RWPE1 (cell line): ENCODE measurements around the gene STK33.
A peak's percentile ranks its signal among the peaks of the same experiment; 100 is the strongest.

Experiments used
- CTCF ChIA-PET: fragments of 350-600 bp; sonication (Branson Sonifier 250); formaldehyde crosslinking; extraction: SDS; loops from one replicate; lab custom pipeline; 2021; lab: Yijun Ruan, JAX
- POLR2A ChIA-PET: fragments of 400-600 bp; formaldehyde crosslinking; extraction: SDS; loops from one replicate; lab custom pipeline; 2020; ENCODE audit warnings: antibody characterized with exemption; ENCODE audit not compliant: low non-redundant PET; lab: Yijun Ruan, JAX
- DNase-seq: peaks from one replicate; pipeline ENCODE4 v3.0.0; 2012; ENCODE audit warnings: low spot score
- H3K27ac ChIP-seq: fragments of 450-650 bp; 2 replicates; pipeline ENCODE4 v1.5.1; 2017
- CTCF ChIP-seq: fragments of 450-650 bp; conservative IDR thresholded peaks from 2 replicates; pipeline ENCODE4 v1.5.1; 2017; ENCODE audit warnings: low read depth, mild to moderate bottlenecking

STK33 gene

GRCh38 chr11:8352876-8353505 lies 241.0 kb downstream of the STK33 start:
- no peak overlapping the region for H3K27ac ChIP-seq
- ChIA-PET POLR2A (no interaction called here), CTCF (no interaction called here)
- no peak for TF ChIP-seq CTCF
- peak; percentile 26 for DNase-seq

GRCh38 chr11:8352103-8352875 lies 241.7 kb downstream of the STK33 start:
- POLR2A ChIA-PET = no interaction called here
- TF ChIP-seq CTCF = no peak
- no peak for DNase-seq

GRCh38 chr11:8351223-8351622 lies 242.8 kb downstream of the STK33 start:
- CTCF ChIA-PET = no interaction called here
- DNase-seq = no peak
- H3K27ac ChIP-seq = no peak overlapping the region
- POLR2A ChIA-PET = no interaction called here
- TF ChIP-seq CTCF = no peak

More at GRCh38 chr11:8352103-8352875, 241.7 kb downstream of the STK33 start:
- H3K27ac ChIP-seq = no peak overlapping the region
- CTCF ChIA-PET = no interaction called here

GRCh38 chr11:8347978-8348377 lies 246.1 kb downstream of the STK33 start:
- CTCF ChIA-PET = no interaction called here
- no peak for DNase-seq
- no peak for TF ChIP-seq CTCF
- POLR2A ChIA-PET = no interaction called here
- H3K27ac ChIP-seq = no peak overlapping the region

- ChIA-PET CTCF (interaction anchor here (0.7 to 1.0 kb wide), 3 partner anchors 12 to 82 kb away, joined by 3 read pairs; partner anchors contain the start of gene LMO1), POLR2A (no interaction called here)
- DNase-seq = no peak
- TF ChIP-seq CTCF = no peak
- no peak overlapping the region for H3K27ac ChIP-seq
Measured at GRCh38 chr11:8346157-8346755, 247.8 kb downstream of the STK33 start.

GRCh38 chr11:8345179-8345578 lies 248.8 kb downstream of the STK33 start:
- no peak for TF ChIP-seq CTCF
- DNase-seq = no peak
- H3K27ac ChIP-seq = no peak overlapping the region
- POLR2A ChIA-PET = no interaction called here
- CTCF ChIA-PET = interaction anchor here (0.6 kb wide), 1 partner anchor 28 kb away, joined by 3 read pairs; no protein-coding TSS in a partner anchor
